Body of pancreas (tissue), 4 donors: Measurements from ENCODE around the gene CAMTA1. TPM values are rescaled to one million over a fixed set of nuclear protein-coding genes. Genes with fewer than 3 reads are reported as not detected.

Source experiments
- ATAC-seq: fragments of 150-250 bp; one replicate; pipeline ENCODE4 v1.9.1; 2016
- DNase-seq, 4 donors: peaks; one replicate each; pipeline ENCODE4 v3.0.0-alpha.2; 2019
- H3K27ac ChIP-seq, 4 donors: fragments of 200-600 bp; sonication (generic); 1 replicate in 3 of 4; 2 replicates in 1 of 4; pipeline versions ENCODE4 v1.5.1 to v1.6.1; 2016 to 2019; ENCODE audit warnings: mild to moderate bottlenecking in 1 of 4, mixed read lengths in 1 of 4, moderate library complexity in 1 of 4
- H3K27me3 ChIP-seq, 2 donors: fragments of 200-600 bp; sonication (generic); one replicate each; pipeline ENCODE4 v1.6.0; 2016; ENCODE audit warnings: mild to moderate bottlenecking in 1 of 2
- H3K36me3 ChIP-seq, 2 donors: fragments of 200-600 bp; sonication (generic); replicated peaks in 1 of 2; 2 replicates each; pipeline ENCODE4 v1.5.1; 2016; ENCODE audit warnings: low read depth in 2 of 2; ENCODE audit not compliant: insufficient read depth in 1 of 2
- H3K4me1 ChIP-seq: fragments of 200-600 bp; sonication (generic); one replicate; pipeline ENCODE4 v1.6.0; 2016
- H3K4me3 ChIP-seq, 2 donors: fragments of 200-600 bp; sonication (generic); 1 replicate in 1 of 2; 2 replicates in 1 of 2; pipeline ENCODE4 v1.5.1; 2016 to 2019
- H3K9me3 ChIP-seq, 3 donors: fragments of 200-600 bp; sonication (generic); 1 replicate in 2 of 3; 2 replicates in 1 of 3; pipeline ENCODE4 v1.5.1; 2016
- POLR2A ChIP-seq, 3 donors: fragments of 450-650 bp; IDR thresholded peaks; one replicate each; pipeline ENCODE4 v1.6.1; 2016; ENCODE audit warnings: antibody characterized with exemption in 3 of 3, mild to moderate bottlenecking in 2 of 3
- WGBS, 2 donors: methylation state at CpG; one replicate each; pipeline ENCODE4 v1.1.5; 2017; 5-methylcytosine and 5-hydroxymethylcytosine counted together
- intact Hi-C: fragments of 100-400 bp; cut with DNase I; formaldehyde crosslinking; loops from one replicate; pipeline ENCODE4 v1.15.1; 2023
- total RNA-seq, 2 donors: library from RNA; depleted of rRNA; stranded (reverse); fragments of >200 nt; gene quantifications; one replicate each; pipeline ENCODE4 v1.1.0, GENCODE V29; 2016
- TF ChIP-seq, protein P1 (sequence below), 7 experiments: fragments of 450-650 bp in 4 of 7; fragments of 200-600 bp in 3 of 7; sonication (generic) in 3 of 7; IDR thresholded peaks; one replicate each; pipeline ENCODE4 v1.5.1; 2016 to 2019; ENCODE audit warnings: antibody characterized with exemption in 7 of 7

Gene CAMTA1
- total RNA-seq, 2 donors from 2014 or later: 36.3 to 59.7 TPM

DNA sequence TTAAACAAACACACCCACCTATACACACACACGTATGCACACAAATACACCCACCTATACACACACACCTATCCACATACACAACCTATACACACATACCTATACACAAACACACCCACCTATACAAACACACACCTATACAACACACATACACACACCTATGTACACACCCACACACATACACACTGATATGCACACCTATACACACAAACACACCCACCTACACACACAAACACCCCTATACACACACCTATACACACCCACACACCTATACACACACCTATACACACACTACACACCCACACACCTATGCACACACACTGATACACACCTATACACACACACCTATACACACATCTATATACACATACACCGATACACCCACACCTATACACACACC is 870.1 kb downstream of the CAMTA1 start:
- intact Hi-C loops: no loop called here
- Histone ChIP-seq H3K27ac (no peak overlapping the region), H3K27me3 (no peaks in the 10 kb centered on the region), H3K9me3 (no peaks in the 10 kb centered on the region), H3K36me3 (no peaks in the 10 kb centered on the region), H3K4me1 (no peaks in the 10 kb centered on the region), H3K4me3 (no peak overlapping the region)
- ATAC-seq (no peak), DNase-seq (no peak)
- WGBS, 2 donors: 87 to 89% methylated on average over 2 of the region's 2 CpGs
- TF ChIP-seq, protein P1, sequence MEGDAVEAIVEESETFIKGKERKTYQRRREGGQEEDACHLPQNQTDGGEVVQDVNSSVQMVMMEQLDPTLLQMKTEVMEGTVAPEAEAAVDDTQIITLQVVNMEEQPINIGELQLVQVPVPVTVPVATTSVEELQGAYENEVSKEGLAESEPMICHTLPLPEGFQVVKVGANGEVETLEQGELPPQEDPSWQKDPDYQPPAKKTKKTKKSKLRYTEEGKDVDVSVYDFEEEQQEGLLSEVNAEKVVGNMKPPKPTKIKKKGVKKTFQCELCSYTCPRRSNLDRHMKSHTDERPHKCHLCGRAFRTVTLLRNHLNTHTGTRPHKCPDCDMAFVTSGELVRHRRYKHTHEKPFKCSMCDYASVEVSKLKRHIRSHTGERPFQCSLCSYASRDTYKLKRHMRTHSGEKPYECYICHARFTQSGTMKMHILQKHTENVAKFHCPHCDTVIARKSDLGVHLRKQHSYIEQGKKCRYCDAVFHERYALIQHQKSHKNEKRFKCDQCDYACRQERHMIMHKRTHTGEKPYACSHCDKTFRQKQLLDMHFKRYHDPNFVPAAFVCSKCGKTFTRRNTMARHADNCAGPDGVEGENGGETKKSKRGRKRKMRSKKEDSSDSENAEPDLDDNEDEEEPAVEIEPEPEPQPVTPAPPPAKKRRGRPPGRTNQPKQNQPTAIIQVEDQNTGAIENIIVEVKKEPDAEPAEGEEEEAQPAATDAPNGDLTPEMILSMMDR (IDR thresholded peaks at IDR 0.05): no peak
- no peak for TF ChIP-seq POLR2A (IDR thresholded peaks at IDR 0.05)

DNA sequence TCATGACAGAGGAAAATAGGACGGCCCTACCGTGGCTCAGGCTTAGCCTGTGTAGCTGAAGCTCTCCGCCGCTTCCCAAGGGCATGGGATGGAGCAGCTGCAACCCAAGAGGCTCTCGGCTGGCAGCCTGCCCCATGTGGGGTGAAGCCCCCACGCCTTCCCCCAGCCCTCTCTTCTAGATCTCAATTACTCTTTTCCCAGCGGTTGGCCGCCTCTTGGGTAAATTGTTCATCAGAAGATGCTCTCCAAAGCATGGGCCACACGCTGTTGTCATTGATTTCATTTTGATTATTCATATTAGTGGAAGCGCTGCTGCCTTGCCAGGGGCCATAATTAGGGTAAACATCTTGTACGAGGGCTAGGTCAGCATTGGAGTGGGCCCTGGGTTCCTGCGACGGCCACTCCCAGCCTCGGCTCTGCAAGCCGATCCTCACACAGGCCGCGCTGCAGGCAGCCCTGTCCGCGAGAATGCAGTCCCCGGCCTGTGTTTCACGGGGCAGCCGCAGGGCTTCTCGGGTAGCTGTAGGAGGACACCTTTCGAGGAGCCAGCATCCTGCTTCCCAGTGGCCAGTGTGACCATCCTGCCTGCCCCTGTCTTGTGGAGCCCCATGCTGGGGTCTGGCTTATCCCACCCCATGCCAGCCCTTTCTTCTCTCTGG is 871.4 kb downstream of the CAMTA1 start:
- Histone ChIP-seq H3K27me3 (no peaks in the 10 kb centered on the region), H3K9me3 (no peaks in the 10 kb centered on the region), H3K4me1 (no peaks in the 10 kb centered on the region), H3K36me3 (no peaks in the 10 kb centered on the region), H3K27ac (no peak overlapping the region), H3K4me3 (no peak overlapping the region)
- intact Hi-C loops: no loop called here
- DNase-seq: no peak
- 73 to 80% methylated on average over 21 to 24 of the region's 24 CpGs for WGBS, 2 donors
- no peak for TF ChIP-seq POLR2A (IDR thresholded peaks at IDR 0.05)
- TF ChIP-seq, protein P1 (IDR thresholded peaks at IDR 0.05): no peak
- ATAC-seq: no peak

DNA sequence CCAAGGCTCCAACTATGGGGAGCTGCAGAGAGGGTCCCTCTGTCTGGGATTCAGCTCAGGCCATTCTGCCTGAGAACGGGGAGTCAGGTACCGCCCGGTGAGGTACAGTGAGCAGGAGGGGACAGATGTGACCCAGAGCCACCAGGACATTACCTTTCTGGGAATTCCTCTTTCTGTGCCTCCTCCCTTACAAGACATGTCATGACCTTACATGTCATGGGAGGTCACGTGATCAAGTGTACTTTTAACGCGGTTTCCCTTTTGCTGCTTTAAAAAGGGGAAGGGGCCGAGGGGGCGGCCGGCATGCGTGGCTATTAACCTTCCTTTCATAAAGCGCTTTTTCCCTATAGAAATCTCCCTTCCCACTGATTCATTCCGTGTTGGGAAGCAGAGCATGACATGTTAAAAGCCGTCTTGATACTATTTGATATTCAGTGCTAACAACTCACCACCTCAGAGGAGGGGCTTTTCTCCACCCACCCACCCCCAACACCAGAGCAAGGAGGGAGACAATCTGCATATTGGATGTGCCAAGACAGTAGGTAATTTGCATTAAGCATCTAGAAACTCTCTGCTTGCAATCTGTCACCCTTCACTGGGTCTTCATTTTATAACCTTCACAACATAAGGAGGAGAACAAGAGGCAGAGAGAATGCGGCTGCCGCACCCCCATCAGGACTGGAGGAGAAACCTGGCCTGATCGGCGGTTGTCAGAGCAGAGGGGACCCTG is 872.2 kb downstream of the CAMTA1 start:
- Histone ChIP-seq H3K4me1 (no peaks in the 10 kb centered on the region), H3K9me3 (no peaks in the 10 kb centered on the region), H3K36me3 (no peaks in the 10 kb centered on the region), H3K27me3 (no peaks in the 10 kb centered on the region), H3K27ac (no peak overlapping the region), H3K4me3 (no peak overlapping the region)
- WGBS, 2 donors: 62 to 65% methylated on average over 17 of the region's 17 CpGs
- no peak for TF ChIP-seq POLR2A (IDR thresholded peaks at IDR 0.05)
- TF ChIP-seq, protein P1 (IDR thresholded peaks at IDR 0.05): no peak
- intact Hi-C loops: no loop called here
- DNase-seq: no peak
- ATAC-seq: no peak

DNA sequence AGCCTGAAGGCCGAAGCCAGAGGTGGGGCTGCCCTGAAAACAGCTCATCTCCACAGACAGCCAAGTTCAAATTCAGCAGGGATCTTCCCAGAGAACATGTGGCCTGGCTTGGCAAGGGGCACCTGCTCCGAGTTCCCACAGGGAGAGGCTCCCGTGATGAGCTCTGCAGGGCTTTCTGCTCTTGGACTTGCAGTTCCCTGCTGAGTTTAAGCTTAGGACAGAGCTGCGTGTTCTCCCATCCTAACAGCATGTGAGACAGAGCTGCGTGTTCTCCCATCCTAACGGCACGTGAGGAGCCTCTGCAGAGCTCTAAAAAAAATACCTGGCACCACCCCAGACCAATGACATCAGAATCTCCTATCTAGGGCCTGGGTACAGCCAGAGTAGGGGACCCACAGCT is 872.8 kb downstream of the CAMTA1 start:
- ATAC-seq: no peak
- Histone ChIP-seq H3K27ac (no peak overlapping the region), H3K9me3 (no peaks in the 10 kb centered on the region), H3K4me1 (no peaks in the 10 kb centered on the region), H3K4me3 (no peak overlapping the region), H3K27me3 (no peaks in the 10 kb centered on the region), H3K36me3 (no peaks in the 10 kb centered on the region)
- no peak for DNase-seq
- intact Hi-C loops: no loop called here
- TF ChIP-seq POLR2A (IDR thresholded peaks at IDR 0.05): no peak
- TF ChIP-seq, protein P1 (IDR thresholded peaks at IDR 0.05): no peak
- WGBS, 2 donors: 87 to 92% methylated on average over 5 to 7 of the region's 7 CpGs
